ENCODE measurements around the gene TNRC6B.
A peak's percentile ranks its signal among the peaks of the same experiment; 100 is the strongest.

TNRC6B gene

DNA sequence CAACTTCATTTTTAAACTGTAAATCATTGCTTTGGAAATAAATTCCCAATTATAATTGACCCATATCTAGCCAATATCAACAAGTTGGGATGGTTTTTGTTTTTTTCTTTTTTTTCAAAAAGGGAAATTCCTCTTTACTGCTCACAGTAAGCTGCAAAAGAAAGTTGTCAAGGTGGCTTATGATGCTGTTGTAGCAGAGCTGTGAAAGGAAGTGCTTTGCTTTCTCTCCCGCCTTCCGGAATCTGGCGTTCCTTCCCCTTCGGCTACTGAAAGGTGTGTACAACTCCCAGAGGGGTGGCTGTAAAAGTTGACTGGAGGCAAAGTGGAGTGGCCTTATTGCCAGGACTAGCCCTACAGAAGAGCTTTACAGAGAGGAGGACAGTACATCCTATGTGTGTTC lies 152.4 kb downstream of the TNRC6B start:
- no peak for DNase-seq

GRCh38 chr22:40330615-40331014 lies 152.9 kb downstream of the TNRC6B start:
- DNase-seq: no peak

- DNase-seq: no peak
These were observed 154.0 kb downstream of the TNRC6B start for GRCh38 chr22:40331706-40332105.

DNA sequence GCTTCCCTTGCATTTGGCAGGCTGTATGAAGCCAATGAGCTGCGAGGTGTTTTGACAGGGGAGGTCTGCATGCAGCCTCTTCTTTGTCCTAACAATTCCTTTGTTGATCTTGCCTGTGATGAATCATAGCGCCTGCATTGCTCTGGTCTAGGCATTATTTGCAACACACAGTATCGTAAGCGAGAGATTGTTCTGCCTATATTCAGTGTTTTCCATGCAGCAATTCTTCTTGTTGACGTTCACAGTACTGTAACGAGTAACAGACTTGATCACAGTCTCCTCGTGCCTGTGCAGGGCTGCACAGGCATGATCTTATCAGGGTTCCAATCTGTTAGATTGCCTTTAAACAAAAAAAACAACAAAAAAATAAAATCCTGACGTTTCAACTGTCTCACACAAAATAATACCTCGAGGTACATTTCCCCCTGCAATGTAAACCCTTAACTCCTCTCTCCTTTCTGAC lies 154.6 kb downstream of the TNRC6B start:
- no peak for DNase-seq

- DNase-seq: no peak
These were observed 156.3 kb downstream of the TNRC6B start for GRCh38 chr22:40334060-40334459.

DNA sequence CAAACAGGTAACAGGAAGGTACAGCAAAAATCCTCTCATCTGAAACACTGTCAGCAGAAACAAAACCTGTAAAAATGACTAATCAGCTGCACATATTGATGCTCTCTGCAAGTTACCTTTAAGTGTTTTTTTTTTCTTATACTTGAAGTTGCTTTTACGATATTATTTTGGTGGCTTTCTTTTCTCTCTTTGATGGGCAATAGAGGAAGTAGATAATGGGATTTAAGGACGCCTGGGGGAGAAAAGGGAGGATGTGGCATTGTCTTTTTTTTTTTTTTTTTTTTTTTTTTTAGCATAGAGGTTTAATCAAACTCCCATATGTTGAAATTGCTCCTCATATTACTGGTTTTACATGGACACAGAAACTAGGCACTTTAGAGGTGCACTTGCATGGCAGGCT lies 157.2 kb downstream of the TNRC6B start:
- DNase-seq: no peak

GRCh38 chr22:40335358-40335757 lies 157.6 kb downstream of the TNRC6B start:
- no peak for DNase-seq

GRCh38 chr22:40340044-40340443 lies 162.3 kb downstream of the TNRC6B start:
- no peak for DNase-seq

GRCh38 chr22:40341604-40342003 lies 163.9 kb downstream of the TNRC6B start:
- no peak for DNase-seq

- DNase-seq: no peak
These were observed 164.8 kb downstream of the TNRC6B start for GRCh38 chr22:40342521-40342920.

DNA sequence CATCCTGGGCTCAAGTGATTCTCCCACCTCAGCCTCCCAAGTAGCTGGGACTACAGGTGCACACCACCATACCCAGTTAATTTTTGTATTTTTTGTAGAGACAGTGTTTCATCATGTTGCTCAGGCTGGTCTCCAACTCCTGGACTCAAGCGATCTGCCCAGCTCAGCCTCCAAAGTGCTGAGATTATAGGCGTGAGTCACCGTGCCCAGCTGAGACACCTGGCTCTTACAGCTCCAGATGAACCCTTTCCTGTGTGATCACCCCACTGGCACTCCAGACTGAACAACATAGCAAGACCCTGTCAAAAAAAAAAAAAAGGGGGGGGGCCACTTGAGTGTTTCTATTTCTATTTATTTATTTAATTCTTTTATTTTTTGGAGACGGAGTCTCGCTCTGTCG lies 167.5 kb downstream of the TNRC6B start:
- DNase-seq: no peak

GRCh38 chr22:40345815-40346184 lies 168.1 kb downstream of the TNRC6B start:
- no peak for DNase-seq

DNA sequence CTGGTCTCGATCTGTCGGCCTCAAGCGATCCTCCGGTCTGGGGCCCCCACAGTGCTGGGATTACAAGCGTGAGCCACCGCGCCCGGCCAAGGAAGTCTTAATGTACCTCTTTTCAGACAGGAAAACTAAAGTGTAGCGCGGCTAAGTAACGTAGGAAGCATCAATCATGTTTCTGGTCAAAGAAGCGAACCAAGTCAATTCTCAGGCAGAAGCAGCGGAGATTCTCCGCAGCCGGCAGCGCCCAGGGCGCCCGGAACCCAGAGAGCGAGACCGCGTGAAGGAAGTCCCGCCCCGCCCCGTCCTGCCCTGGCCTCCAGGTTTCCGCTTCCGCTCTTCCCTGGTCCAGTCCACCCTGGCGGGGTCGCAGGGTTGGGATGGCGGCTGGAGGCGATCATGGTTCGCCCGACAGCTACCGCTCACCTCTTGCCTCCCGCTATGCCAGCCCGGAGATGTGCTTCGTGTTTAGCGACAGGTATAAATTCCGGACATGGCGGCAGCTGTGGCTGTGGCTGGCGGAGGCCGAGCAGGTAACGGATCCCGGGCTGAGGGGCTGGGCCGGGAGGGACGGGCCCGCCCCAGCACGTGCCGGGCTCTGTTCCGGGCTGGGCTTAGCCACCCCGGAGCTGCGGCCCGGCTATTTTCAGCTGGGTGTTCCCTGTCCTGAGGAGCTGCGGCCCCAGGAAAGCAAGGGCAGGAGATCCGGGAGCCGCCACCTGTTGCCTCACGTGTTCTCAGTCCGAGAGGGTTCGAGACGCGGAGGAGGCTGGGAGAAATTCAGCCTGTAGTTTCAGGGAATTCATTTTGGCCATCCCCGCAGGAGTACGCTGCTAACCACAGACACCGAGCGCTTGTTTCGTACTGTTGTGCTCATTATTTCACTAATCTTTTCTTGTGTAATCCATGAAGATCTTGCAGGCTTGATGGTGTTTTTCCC lies 168.7 kb downstream of the TNRC6B start, which contains the start of gene ADSL:
Gene ADSL (plus strand): TSS at position 316 of the 934 bp plus-strand sequence. CDS start 59 bp downstream, at position 375.
- DNase-seq: peak; percentile 57

DNA sequence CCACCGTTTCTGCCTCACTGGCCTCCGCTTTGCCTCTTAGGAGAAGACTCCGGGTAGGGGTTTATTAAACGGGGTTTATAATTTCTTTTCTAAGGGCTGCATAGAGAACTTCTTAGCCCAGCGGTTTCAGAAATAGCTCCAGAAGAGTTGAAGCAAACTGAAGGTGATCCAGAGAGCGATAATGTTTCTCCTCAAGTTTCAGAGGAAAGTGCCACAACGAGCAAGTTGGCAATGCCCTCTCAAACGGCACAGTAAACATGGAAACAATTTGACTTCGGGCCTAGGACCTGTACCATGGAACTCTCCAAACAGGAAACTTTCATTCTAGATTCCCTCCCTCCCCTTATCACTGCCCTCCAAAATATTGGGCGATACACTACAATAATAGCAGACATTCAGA lies 169.6 kb downstream of the TNRC6B start:
- no peak for DNase-seq

DNA sequence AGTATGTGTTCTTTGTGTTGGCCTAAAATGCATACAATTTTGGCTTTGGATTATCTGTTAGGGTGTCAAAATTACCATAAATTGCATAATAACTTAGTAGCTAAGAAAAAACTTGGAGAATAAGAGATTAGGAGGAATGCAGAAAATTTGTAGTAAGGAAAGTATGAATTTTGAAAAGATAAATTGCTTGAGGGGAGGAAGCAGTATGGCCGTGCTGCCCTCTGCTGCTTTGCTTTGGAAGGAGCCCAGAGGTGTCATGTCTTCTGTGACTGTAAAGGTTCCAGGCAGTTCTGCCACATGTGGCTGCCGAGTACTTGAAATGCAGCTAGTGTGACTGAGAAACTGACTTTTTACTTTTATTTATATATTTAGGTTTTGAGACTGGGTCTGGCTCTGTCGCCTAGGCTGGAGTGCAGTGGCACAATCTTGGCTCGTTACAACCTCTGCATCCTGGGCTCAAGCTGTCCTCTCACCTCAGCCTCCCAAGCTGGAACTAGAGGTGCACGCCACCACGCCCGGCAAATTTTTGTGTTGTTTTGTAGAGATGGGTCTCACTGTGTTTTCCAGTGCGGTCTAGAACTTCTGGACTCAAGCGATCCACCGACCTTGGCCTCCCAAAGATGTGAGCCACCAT lies 170.4 kb downstream of the TNRC6B start:
- no peak for DNase-seq

DNA sequence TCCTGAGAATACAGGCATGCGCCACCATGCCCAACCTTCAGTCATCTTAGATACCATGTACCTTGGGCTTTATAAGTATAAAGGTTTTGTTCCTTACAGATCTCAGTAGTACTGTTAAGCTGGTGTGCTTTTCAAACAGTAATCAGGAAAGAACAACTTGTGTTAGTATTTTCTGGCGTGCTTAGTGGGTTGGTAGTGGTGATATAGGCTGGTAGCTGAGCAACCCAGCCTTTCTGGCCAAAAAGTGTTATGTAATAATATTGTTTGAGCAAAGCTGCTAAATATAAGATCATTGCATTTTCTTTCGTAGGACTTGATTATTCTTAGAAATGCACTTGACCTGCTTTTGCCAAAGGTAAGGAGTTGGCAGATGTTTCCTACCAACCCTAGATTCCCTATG lies 175.0 kb downstream of the TNRC6B start:
- no peak for DNase-seq

- no peak for DNase-seq
These were observed 183.4 kb downstream of the TNRC6B start for GRCh38 chr22:40361100-40361499.

DNA sequence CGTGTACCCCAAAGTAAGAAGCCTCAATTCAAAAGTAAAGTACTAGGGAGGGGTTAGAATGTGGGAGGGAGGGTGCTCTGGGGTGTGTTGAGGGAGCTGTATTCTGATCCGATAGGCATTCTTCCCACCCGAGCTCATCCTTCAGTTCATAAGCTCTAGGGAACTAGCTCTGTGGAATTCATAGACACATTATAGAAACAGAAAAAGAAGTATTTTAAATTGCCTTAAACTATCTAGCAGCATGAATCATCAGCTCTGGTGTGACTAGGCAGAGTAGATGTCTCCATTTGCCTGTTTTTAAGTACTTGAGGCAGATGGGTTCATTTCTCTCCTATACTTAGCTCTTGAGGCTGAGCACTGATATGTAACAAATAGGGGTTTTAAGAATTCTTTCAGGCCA lies 185.3 kb downstream of the TNRC6B start:
- no peak for DNase-seq

GRCh38 chr22:40364431-40364830 lies 186.7 kb downstream of the TNRC6B start:
- DNase-seq: no peak

DNA sequence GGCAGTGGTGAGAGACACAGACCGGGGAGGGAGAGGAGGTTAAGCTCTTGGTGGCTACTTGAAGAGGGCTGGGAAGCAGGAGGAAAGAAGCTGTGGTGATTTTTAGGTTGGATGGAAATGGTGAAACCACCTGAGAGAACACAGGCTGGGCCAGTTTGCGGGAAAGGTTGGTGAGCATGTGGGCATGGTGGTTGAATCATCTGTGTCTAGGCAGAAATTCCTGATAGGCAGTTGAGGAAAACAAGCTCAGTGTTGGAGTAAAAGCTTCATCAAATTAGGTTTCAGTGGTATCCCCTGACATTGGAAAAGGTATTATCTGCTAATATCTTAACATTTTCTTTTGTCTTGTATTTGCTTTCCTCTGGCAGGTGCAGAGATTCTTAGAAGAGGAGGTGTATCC lies 188.3 kb downstream of the TNRC6B start:
- DNase-seq: no peak

DNA sequence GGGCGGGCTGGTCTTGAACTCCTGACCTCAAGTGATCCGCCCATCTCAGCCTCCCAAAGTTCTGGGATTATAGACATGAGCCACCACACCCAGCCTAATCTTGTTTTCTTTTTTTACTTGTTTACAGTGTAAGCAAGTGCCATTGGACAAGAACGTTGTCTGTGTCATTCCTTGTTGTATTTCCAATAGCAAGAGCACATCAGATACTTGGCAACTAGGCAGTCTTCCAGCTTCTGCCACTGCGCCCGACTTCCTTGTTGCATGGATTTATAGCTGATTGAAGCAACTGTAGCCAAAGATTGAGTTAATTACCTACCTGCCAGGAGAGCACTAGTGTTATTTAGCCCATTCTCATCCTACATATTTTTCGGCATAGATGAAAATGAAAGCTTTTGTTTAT lies 189.6 kb downstream of the TNRC6B start:
- no peak for DNase-seq

GRCh38 chr22:40368016-40368415 lies 190.3 kb downstream of the TNRC6B start:
- DNase-seq: no peak

- no peak for DNase-seq
These were observed 191.1 kb downstream of the TNRC6B start for GRCh38 chr22:40368836-40369235.

GRCh38 chr22:40374567-40374966 lies 196.8 kb downstream of the TNRC6B start:
- no peak for DNase-seq

All from DMS 273 treated with DMSO at 0.1 percent for 48 hours (cell line).